ENCODE measurements around the gene STPG2.

GRCh38 chr4:97942137-97942536 is 201.1 kb downstream of the STPG2 start:
- TF ChIP-seq EZH2 (IDR thresholded peaks at IDR 0.05; ENCODE audit: insufficient read depth, poor library complexity, severe bottlenecking) (no peak), EZH2phosphoT487 (IDR thresholded peaks at IDR 0.05; ENCODE audit: insufficient read depth, low read depth) (no peak)
